HG02759 (cell line): ENCODE data around the gene PARP8.
"Not testable (repeated sequence)": the region's sequence is repeated elsewhere in the genome, so short reads cannot be mapped to it uniquely, and the experiment has no call there.

Source experiments
- ATAC-seq: cut with Tn5 transposase; IDR thresholded peaks from one replicate; pipeline ENCODE4 v1.9.1; 2021; ENCODE audit warnings: mild to moderate bottlenecking, moderate library complexity; ENCODE audit not compliant: unreplicated experiment

PARP8 gene, protein sequence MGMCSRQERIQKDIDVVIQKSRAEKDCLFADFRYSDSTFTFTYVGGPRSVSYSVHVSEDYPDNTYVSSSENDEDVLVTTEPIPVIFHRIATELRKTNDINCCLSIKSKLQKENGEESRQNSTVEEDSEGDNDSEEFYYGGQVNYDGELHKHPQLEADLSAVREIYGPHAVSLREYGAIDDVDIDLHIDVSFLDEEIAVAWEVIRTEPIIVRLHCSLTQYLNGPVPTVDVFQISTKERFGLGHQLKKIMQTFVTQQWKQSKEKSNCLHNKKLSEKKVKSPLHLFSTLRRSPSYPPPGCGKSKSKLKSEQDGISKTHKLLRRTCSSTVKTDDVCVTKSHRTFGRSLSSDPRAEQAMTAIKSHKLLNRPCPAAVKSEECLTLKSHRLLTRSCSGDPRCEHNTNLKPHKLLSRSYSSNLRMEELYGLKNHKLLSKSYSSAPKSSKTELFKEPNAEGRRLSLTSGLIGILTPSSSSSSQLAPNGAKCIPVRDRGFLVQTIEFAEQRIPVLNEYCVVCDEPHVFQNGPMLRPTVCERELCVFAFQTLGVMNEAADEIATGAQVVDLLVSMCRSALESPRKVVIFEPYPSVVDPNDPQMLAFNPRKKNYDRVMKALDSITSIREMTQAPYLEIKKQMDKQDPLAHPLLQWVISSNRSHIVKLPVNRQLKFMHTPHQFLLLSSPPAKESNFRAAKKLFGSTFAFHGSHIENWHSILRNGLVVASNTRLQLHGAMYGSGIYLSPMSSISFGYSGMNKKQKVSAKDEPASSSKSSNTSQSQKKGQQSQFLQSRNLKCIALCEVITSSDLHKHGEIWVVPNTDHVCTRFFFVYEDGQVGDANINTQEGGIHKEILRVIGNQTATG

GRCh38 chr5:50666261-50667022 lies at the start of gene PARP8:
Gene PARP8 (plus strand): TSS chr5:50666637. CDS start chr5:50667096, 459 bp downstream.
- ATAC-seq = peak; percentile 51

- ATAC-seq = no peak
These were observed 42.8 kb upstream of the PARP8 start for GRCh38 chr5:50623666-50624065.

DNA sequence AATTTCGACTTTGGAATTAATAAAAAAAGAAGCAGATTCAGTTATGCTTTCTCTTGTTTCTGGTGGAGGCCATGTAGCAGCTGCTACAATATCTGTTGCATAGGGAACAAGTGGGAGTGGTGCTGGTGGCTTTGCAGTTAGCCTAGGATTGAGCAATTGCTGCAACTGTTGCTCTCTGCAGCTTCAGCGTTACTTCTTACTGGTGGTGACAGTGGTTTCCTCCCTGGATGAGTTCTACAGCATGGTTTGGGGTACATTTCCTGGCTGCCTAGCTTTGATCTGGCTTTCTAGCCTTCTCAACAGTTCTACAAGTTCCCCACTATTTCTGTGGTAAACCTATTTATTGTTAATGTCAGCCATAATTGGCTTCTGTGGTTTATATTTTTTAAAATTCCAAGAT lies 31.6 kb upstream of the PARP8 start:
- ATAC-seq = not testable (repeated sequence)

DNA sequence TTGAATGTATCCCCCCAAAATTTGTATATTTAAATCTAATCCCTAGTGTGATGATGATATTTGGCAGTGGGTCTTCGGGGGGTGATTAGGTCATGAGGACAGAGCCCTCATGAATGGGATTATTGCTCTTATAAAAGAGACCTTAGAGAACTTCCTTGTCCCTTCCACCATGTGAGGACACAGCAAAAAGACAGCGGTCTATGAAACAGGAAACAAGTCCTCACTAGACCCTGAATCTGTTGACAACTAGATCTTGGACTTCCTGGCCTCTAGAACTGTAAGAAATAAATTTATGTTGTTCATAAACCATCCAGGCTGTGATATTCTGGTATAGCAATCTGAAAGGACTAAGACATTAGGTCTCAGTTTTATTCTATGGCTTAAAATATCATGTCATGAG lies 28.9 kb upstream of the PARP8 start:
- ATAC-seq = not testable (repeated sequence)

- ATAC-seq = no peak
These were observed 19.8 kb upstream of the PARP8 start for GRCh38 chr5:50646591-50646990.

DNA sequence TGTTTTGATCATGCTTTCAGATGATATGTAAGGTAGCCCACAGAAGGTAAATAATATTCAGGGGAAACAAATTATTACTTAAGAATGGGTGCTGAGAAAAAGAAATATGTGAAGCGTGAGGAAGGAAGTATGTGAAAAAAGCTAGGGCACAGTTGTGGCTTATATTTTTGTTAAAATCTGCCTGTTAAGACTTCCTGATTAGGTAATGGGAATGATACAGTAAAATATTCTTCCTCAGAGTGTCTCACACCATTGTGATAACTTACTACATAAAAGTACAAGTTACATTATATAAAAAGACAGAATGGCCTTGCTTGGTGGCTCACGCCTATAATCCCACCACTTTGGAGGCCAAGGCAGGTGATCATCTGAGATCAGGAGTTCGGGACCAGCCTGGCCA lies 18.7 kb upstream of the PARP8 start:
- ATAC-seq = no peak

- peak; percentile 94 for ATAC-seq
These were observed 12.5 kb upstream of the PARP8 start for GRCh38 chr5:50653946-50654345.

- ATAC-seq = no peak
These were observed 11.2 kb upstream of the PARP8 start for GRCh38 chr5:50655067-50655809.

- ATAC-seq = no peak
These were observed 10.6 kb upstream of the PARP8 start for GRCh38 chr5:50655810-50656205.

- ATAC-seq = no peak
These were observed 9.4 kb upstream of the PARP8 start for GRCh38 chr5:50657044-50657443.

DNA sequence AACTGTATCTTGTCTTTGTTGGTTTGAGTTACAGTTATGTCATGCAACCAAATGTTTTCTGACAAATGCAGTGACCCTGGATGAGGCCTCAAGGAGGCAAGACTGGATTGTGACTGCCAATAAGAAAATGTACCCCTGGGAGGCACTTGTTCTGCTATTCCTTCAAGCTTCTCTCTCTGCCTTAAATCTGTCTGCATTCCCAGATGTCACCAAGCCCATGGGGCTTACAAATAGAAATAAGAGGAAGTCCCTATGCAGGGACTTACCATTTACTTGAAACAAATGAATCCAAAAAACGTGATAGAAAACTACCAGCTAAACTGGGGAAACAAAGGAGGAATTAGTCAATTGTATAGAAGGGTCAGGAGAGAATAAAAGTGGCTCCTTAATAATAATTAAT lies 8.2 kb upstream of the PARP8 start:
- no peak for ATAC-seq

GRCh38 chr5:50663636-50664035 lies 2.8 kb upstream of the PARP8 start:
- ATAC-seq = no peak

DNA sequence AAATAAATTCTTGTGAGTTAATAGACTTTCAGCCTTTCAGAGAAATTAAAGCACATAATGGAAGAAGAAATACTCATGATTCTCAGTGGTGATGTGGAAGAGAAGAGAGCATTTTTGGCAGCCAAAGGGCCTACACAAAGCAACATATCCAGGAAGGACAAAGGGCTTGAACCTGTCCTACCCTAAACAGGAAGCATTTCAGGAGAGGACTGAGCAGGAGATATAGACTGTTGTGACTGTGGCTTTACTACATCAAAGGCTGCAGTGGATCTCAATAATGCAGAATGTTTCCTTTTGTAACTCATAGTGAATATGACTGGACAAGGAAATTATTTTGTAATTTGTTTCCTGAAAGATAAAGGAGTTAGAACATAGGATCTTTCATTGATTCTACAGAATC lies 1.3 kb upstream of the PARP8 start:
- ATAC-seq = no peak

- ATAC-seq = not testable (repeated sequence)
These were observed 655 bp upstream of the PARP8 start for GRCh38 chr5:50665761-50666202.

DNA sequence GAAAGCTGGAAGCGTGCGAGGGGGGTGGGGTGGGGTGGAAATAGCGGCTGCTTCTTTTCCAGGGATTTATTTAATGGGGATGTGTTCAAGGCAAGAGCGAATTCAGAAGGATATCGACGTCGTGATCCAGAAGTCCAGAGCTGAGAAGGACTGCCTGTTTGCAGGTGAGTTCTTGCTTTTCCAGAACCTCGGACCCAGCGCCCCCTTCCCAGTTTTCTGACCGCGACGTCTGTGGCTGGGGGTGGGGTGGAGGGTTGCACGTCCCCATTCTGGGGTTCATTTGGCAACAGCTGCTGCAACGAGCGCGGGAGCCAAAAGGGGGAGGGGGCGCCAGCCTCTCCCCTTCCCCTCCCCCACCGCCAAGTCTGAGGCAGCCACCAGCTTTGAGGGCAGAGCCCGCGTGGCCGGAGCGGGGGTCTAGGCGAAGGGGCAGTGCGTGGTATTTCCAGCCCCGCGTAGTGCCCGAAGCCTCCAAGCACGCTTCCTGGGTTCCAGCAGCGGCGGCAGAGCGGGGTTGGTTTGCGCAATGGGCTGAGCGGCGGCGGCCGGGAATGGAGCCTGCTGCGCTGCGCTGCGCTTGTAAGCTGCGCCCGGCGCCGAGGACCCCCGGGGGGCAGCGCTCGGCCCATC lies 701 bp downstream of the PARP8 start:
- peak; percentile 47 for ATAC-seq

- ATAC-seq = peak; percentile 90
These were observed 1.5 kb downstream of the PARP8 start for GRCh38 chr5:50667653-50668595.

DNA sequence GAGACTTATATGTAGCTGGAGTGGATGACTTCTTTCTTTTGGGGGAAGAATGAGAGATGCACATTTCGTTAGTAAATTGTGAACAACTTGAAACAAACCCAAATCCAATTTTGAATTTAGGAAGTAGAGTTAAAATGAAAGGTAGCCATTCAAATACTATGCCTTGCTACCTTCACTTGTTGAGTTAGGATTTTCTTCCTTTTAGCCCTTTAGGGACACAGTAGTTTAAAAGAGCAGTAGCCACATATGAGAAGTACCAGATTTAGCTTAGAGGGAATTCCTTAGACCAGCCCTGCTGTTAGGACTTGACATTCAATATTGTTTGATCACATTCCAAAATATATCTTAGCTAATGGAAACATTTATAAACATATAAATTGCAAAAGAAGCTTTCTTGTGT lies 2.2 kb downstream of the PARP8 start:
- ATAC-seq = not testable (repeated sequence)

DNA sequence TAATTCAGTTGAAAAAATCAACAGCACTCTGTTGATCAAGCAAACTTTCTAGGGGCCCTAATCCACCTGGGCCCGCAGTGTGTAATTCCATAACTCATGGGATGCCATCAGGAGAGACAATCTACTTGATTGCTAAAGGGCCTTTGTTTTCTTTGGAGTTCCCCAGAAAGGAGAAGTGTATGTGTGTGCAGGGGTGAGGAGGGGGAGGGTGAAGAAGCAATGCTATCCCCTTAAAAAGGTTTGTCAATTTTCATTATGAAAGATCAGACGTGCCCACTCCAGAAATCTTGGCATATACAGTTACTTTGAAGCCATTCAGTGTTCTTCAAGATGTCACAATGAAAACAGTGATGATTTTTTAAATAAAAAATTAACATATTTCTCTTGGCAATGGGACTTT lies 6.2 kb downstream of the PARP8 start:
- ATAC-seq = no peak

GRCh38 chr5:50673444-50673843 lies 7.0 kb downstream of the PARP8 start:
- ATAC-seq = not testable (repeated sequence)
